ENCODE data around the gene MED12L.
"Not testable (repeated sequence)": the region's sequence is repeated elsewhere in the genome, so short reads cannot be mapped to it uniquely, and the experiment has no call there.

Gene MED12L

GRCh38 chr3:151067158-151067557 is 18.3 kb upstream of the MED12L start:
- H3K9me3 ChIP-seq (replicated peaks; ENCODE audit: insufficient read depth, low read length) = no peaks in the 10 kb centered on the region
- H3K27ac ChIP-seq (ENCODE audit: low read length) = no peak overlapping the region
- TF ChIP-seq EZH2phosphoT487 (IDR thresholded peaks at IDR 0.05; ENCODE audit: low read length) (no peak), EZH2 (optimal IDR thresholded peaks at IDR 0.05; ENCODE audit: low read depth, low read length) (no peak)
- TF ChIP-seq, protein P1, sequence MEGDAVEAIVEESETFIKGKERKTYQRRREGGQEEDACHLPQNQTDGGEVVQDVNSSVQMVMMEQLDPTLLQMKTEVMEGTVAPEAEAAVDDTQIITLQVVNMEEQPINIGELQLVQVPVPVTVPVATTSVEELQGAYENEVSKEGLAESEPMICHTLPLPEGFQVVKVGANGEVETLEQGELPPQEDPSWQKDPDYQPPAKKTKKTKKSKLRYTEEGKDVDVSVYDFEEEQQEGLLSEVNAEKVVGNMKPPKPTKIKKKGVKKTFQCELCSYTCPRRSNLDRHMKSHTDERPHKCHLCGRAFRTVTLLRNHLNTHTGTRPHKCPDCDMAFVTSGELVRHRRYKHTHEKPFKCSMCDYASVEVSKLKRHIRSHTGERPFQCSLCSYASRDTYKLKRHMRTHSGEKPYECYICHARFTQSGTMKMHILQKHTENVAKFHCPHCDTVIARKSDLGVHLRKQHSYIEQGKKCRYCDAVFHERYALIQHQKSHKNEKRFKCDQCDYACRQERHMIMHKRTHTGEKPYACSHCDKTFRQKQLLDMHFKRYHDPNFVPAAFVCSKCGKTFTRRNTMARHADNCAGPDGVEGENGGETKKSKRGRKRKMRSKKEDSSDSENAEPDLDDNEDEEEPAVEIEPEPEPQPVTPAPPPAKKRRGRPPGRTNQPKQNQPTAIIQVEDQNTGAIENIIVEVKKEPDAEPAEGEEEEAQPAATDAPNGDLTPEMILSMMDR (IDR thresholded peaks at IDR 0.05; ENCODE audit: low read length) = peak; percentile 48
- H2AFZ ChIP-seq (ENCODE audit: low read length) = no peak overlapping the region
- DNase-seq = peak; percentile 45
- no peaks in the 10 kb centered on the region for H3K4me1 ChIP-seq (ENCODE audit: low read length)
- no peak overlapping the region for H3K4me3 ChIP-seq (ENCODE audit: low read length)
- H3K27me3 ChIP-seq (replicated peaks; ENCODE audit: insufficient read depth, low read length) = no peaks in the 10 kb centered on the region
- no peak overlapping the region for H3K4me2 ChIP-seq (ENCODE audit: low read depth, low read length)
- no peaks in the 10 kb centered on the region for H3K79me2 ChIP-seq (ENCODE audit: low read length)
- no peaks in the 10 kb centered on the region for H3K9me2 ChIP-seq (replicated peaks; ENCODE audit: insufficient read depth, low read length)
- no peaks in the 10 kb centered on the region for H3F3A ChIP-seq (ENCODE audit: insufficient read depth, low read length)
- H3K9ac ChIP-seq (ENCODE audit: low read length) = no peak overlapping the region
- H3K36me3 ChIP-seq (replicated peaks; ENCODE audit: insufficient read depth, low read length) = no peaks in the 10 kb centered on the region
- H4K20me1 ChIP-seq (ENCODE audit: insufficient read depth, low read length) = no peaks in the 10 kb centered on the region

DNA sequence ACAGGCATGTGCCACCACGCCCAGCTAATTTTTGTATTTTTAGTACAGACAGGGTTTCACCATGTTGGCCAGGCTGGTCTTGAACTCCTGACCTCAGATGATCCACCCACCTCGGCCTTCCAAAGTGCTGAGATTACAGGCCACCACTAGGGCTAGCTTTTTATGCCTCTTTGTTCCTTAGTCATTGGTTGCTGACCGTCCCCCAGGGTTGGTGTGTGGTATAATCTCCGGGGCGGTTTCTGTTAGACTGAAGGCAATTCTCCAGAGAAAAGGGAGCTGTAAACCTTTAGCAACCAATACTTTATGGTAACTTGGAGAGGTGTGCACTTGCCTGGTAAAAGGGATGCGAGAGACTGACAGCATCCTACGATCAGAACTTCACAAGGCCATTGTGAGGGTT is 12.6 kb upstream of the MED12L start:
- not testable (repeated sequence) for H3K4me2 ChIP-seq (ENCODE audit: low read depth, low read length); H3K9ac ChIP-seq (ENCODE audit: low read length); H3K4me1 ChIP-seq (ENCODE audit: low read length); H3K9me3 ChIP-seq (replicated peaks; ENCODE audit: insufficient read depth, low read length); H3K79me2 ChIP-seq (ENCODE audit: low read length); H3K27ac ChIP-seq (ENCODE audit: low read length); H3K4me3 ChIP-seq (ENCODE audit: low read length); H3K36me3 ChIP-seq (replicated peaks; ENCODE audit: insufficient read depth, low read length); H3F3A ChIP-seq (ENCODE audit: insufficient read depth, low read length); DNase-seq; H3K27me3 ChIP-seq (replicated peaks; ENCODE audit: insufficient read depth, low read length); H4K20me1 ChIP-seq (ENCODE audit: insufficient read depth, low read length); H2AFZ ChIP-seq (ENCODE audit: low read length); H3K9me2 ChIP-seq (replicated peaks; ENCODE audit: insufficient read depth, low read length)

GRCh38 chr3:151074256-151074655 is 11.2 kb upstream of the MED12L start:
- Histone ChIP-seq H3K4me2 (ENCODE audit: low read depth, low read length) (no peak overlapping the region), H2AFZ (ENCODE audit: low read length) (no peak overlapping the region), H3K27me3 (replicated peaks; ENCODE audit: insufficient read depth, low read length) (no peaks in the 10 kb centered on the region), H3K4me1 (ENCODE audit: low read length) (no peaks in the 10 kb centered on the region), H3K9me3 (replicated peaks; ENCODE audit: insufficient read depth, low read length) (no peaks in the 10 kb centered on the region), H3K36me3 (replicated peaks; ENCODE audit: insufficient read depth, low read length) (no peaks in the 10 kb centered on the region), H3K9me2 (replicated peaks; ENCODE audit: insufficient read depth, low read length) (no peaks in the 10 kb centered on the region), H3K79me2 (ENCODE audit: low read length) (no peaks in the 10 kb centered on the region), H3F3A (ENCODE audit: insufficient read depth, low read length) (no peaks in the 10 kb centered on the region), H3K9ac (ENCODE audit: low read length) (no peak overlapping the region), H3K27ac (ENCODE audit: low read length) (no peak overlapping the region), H3K4me3 (ENCODE audit: low read length) (no peak overlapping the region), H4K20me1 (ENCODE audit: insufficient read depth, low read length) (no peaks in the 10 kb centered on the region)
- DNase-seq = no peak
- no peak for TF ChIP-seq EZH2phosphoT487 (IDR thresholded peaks at IDR 0.05; ENCODE audit: low read length)
- TF ChIP-seq EZH2 (optimal IDR thresholded peaks at IDR 0.05; ENCODE audit: low read depth, low read length) = no peak
- TF ChIP-seq, protein P1 (IDR thresholded peaks at IDR 0.05; ENCODE audit: low read length) = no peak

- no peak for TF ChIP-seq EZH2phosphoT487 (IDR thresholded peaks at IDR 0.05; ENCODE audit: low read length)
- TF ChIP-seq, protein P1 (IDR thresholded peaks at IDR 0.05; ENCODE audit: low read length) = no peak
- no peak for TF ChIP-seq EZH2 (optimal IDR thresholded peaks at IDR 0.05; ENCODE audit: low read depth, low read length)
- Histone ChIP-seq H2AFZ (ENCODE audit: low read length) (no peak overlapping the region), H3K79me2 (ENCODE audit: low read length) (no peaks in the 10 kb centered on the region), H3F3A (ENCODE audit: insufficient read depth, low read length) (no peaks in the 10 kb centered on the region), H4K20me1 (ENCODE audit: insufficient read depth, low read length) (no peaks in the 10 kb centered on the region), H3K9me2 (replicated peaks; ENCODE audit: insufficient read depth, low read length) (no peaks in the 10 kb centered on the region), H3K27ac (ENCODE audit: low read length) (no peak overlapping the region), H3K27me3 (replicated peaks; ENCODE audit: insufficient read depth, low read length) (no peaks in the 10 kb centered on the region), H3K9me3 (replicated peaks; ENCODE audit: insufficient read depth, low read length) (no peaks in the 10 kb centered on the region), H3K4me2 (ENCODE audit: low read depth, low read length) (no peak overlapping the region), H3K36me3 (replicated peaks; ENCODE audit: insufficient read depth, low read length) (no peaks in the 10 kb centered on the region), H3K4me3 (ENCODE audit: low read length) (no peak overlapping the region), H3K9ac (ENCODE audit: low read length) (no peak overlapping the region), H3K4me1 (ENCODE audit: low read length) (no peaks in the 10 kb centered on the region)
- DNase-seq = no peak
These were observed 9.4 kb upstream of the MED12L start for GRCh38 chr3:151075869-151076562.
